ENCODE results near the gene AQP9.
"Not testable (repeated sequence)": the region's sequence is repeated elsewhere in the genome, so short reads cannot be mapped to it uniquely, and the experiment has no call there.

Gene AQP9

GRCh38 chr15:58179741-58180381, 41.7 kb downstream of the AQP9 start:
- DNase-seq (ENCODE audit: low read depth, low spot score): no peak

- peak; percentile 20 for DNase-seq (ENCODE audit: low read depth, low spot score)
Observed at GRCh38 chr15:58182460-58183163, 44.4 kb downstream of the AQP9 start.

- DNase-seq (ENCODE audit: low read depth, low spot score): no peak
Observed at GRCh38 chr15:58185439-58185838, 47.3 kb downstream of the AQP9 start.

DNA sequence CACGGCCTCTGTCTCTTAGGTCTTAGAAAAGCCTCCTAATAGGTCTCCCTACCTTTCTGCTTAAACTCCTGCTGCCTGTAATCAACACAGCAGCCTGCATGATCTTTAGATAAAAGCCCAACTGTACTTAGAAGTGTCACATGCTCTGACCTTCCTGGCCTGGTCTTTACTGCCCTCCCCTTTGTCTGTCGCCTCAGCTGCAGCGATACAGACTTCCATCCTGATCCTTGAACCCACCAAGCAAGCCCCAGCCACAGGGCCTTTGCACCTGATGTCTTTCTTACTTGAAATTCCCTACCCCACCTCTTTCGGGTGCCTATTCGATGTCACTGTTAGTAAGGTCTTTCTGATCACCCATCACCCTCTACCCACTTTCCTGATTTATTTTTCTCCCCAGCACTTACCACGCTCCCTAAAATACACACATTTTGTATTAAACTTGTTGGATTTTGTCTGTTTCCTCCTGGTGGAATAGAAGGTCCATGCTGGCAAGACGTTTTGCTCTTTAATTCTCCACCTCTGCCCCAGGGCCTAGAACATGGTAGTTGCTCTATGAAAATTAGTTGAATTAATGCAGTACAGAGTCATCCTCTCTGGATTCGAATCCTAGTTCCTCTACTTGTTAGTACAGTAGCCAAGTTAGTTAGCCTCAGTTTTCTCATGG, 51.1 kb downstream of the AQP9 start:
- no peak for DNase-seq (ENCODE audit: low read depth, low spot score)

- DNase-seq (ENCODE audit: low read depth, low spot score): no peak
Observed at GRCh38 chr15:58190419-58190818, 52.2 kb downstream of the AQP9 start.

GRCh38 chr15:58193636-58194035, 55.5 kb downstream of the AQP9 start:
- DNase-seq (ENCODE audit: low read depth, low spot score): not testable (repeated sequence)

DNA sequence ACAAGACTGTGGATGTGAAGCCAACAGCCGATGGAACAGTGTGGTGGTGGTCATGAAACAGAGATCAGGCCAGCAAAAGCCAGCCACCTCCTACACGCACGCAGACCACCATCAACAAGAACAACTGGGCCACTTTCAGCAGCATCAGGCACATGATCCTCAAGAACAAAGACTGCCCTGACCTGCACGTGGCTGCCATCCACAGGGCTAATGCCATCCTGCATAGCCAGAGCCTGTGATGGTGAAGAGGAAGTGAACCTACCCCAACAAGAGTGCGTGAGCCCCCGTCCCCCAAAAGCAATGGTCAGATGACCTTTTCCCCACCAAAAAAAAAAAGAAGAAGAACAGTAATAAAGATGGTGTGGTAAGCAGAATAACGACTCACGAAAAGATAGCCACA, 62.6 kb downstream of the AQP9 start:
- no peak for DNase-seq (ENCODE audit: low read depth, low spot score)

- DNase-seq (ENCODE audit: low read depth, low spot score): no peak
Observed at GRCh38 chr15:58201516-58201915, 63.3 kb downstream of the AQP9 start.

DNA sequence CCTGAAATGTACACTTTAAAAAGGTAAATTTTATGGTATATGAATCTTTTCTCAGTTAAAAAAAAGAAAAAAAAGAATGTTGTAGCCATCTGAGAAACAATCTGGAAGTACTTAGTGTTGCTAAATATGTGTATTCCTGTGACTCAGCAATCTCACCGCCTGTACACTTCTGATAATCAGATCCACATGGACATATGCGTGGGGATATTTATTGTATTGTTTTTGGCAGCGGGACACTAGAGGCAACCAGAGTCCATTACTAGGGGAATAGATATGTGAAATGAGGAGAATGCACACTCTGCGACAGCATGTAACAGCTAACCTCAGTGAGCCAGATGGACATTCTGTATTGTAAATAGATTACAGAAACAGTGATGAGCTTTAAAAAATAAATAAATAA, 65.4 kb downstream of the AQP9 start:
- DNase-seq (ENCODE audit: low read depth, low spot score): no peak

DNA sequence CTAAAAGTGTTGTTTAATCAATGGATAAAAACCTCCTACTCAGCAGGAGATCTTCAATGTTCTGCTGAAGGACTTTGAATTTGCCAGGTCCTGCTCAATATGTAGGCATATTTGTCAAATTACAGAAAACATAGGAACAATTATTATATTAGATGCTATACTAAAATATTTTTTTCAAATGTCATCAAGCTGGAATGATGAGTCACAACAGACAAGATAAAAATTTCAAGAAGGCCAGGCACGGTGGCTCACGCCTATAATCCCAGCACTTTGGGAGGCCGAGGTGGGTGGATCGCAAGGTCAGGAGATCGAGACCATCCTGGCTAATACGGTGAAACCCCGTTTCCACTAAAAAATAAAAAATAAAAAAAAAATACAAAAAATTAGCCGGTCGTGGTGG, 68.0 kb downstream of the AQP9 start:
- no peak for DNase-seq (ENCODE audit: low read depth, low spot score)

DNA sequence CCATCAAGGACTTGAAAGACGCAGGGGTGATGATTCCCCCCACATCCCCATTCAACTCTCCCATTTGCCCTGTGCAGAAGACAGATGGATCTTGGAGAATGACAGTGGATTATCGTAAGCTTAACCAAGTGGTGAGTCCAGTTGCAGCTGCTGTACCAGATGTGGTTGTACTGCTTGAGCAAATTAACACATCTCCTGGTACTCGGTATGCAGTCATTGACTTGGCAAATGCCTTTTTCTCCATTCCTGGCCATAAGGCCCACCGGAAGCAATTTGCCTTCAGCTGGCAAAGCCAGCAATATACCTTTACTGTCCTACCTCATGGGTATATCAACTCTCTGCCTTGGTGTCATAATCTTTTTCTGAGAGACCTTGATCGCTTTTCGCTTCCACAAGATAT, 70.0 kb downstream of the AQP9 start:
- DNase-seq (ENCODE audit: low read depth, low spot score): not testable (repeated sequence)

DNA sequence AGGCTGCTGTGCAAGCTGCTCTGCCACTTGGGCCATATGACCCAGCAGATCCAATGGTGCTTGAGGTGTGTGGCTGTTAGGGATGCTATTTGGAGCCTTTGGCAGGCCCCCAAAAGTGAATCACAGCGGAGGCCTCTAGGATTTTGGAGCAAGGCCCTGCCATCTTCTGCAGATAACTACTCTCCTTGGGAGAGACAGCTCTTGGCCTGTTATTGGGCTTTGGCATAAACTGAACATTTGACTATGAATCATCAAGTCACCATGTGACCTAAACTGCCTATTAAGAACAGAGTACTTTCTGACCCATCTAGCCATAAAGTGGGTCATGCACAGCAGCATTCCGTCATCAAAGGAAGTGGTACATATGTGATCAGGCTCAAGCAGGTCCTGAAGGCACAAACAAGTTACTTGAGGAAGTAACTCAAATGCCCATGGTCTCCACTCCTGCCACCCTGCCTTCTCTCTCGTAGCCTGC, 70.9 kb downstream of the AQP9 start:
- DNase-seq (ENCODE audit: low read depth, low spot score): not testable (repeated sequence)

- not testable (repeated sequence) for DNase-seq (ENCODE audit: low read depth, low spot score)
Observed at GRCh38 chr15:58210031-58210430, 71.8 kb downstream of the AQP9 start.

GRCh38 chr15:58212909-58213526, 74.8 kb downstream of the AQP9 start:
- DNase-seq (ENCODE audit: low read depth, low spot score): no peak

GRCh38 chr15:58213587-58214338, 75.6 kb downstream of the AQP9 start:
- DNase-seq (ENCODE audit: low read depth, low spot score): no peak

- DNase-seq (ENCODE audit: low read depth, low spot score): no peak
Observed at GRCh38 chr15:58214591-58215340, 76.6 kb downstream of the AQP9 start.

- DNase-seq (ENCODE audit: low read depth, low spot score): no peak
Observed at GRCh38 chr15:58217460-58217859, 79.3 kb downstream of the AQP9 start.

- DNase-seq (ENCODE audit: low read depth, low spot score): no peak
Observed at GRCh38 chr15:58221591-58222241, 83.5 kb downstream of the AQP9 start.

DNA sequence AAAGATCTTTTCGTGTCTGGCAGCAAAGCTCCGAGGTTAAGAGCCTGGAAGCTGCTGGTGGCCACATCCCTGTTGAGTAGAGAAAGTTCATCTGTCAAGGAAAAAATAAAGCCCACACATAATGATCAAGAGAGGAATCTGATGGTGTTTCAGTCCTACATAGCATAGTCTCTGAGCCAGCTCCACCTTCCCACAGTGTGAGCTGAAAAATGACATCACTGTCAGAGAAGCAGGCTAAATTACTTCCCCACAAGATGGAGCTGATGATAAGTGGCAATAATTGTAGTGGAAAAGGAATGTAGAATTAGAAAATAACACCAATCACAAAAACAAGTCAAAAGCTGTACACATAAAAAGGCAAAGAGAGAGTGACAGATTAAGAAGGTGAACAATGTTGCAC, 84.5 kb downstream of the AQP9 start:
- DNase-seq (ENCODE audit: low read depth, low spot score): no peak

DNA sequence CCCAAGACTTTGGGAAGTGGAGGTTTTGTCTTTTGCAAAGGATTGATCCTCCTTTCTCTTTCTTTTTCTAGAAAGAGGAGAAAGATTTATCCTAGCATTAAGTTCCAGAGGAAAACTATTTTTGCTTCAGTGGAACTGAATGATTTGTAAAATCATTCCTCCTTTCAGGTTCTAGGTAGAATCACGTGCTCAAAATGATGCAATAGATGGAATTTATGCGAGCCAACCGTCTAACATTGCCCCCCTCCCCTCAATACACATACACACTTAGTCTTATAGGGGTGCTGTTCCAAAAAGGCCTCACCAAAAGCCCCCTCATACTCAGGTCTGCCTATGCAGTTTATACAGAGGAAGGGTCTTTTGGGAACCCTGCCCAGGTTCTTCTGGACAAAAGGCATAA, 85.3 kb downstream of the AQP9 start:
- no peak for DNase-seq (ENCODE audit: low read depth, low spot score)

Data from iPS DF 19.7 (cell line).